Measurements from ENCODE around the gene MTG1.

Gene MTG1

GRCh38 chr10:133455196-133455595 is 61.2 kb downstream of the MTG1 start:
- TF ChIP-seq, protein P1, sequence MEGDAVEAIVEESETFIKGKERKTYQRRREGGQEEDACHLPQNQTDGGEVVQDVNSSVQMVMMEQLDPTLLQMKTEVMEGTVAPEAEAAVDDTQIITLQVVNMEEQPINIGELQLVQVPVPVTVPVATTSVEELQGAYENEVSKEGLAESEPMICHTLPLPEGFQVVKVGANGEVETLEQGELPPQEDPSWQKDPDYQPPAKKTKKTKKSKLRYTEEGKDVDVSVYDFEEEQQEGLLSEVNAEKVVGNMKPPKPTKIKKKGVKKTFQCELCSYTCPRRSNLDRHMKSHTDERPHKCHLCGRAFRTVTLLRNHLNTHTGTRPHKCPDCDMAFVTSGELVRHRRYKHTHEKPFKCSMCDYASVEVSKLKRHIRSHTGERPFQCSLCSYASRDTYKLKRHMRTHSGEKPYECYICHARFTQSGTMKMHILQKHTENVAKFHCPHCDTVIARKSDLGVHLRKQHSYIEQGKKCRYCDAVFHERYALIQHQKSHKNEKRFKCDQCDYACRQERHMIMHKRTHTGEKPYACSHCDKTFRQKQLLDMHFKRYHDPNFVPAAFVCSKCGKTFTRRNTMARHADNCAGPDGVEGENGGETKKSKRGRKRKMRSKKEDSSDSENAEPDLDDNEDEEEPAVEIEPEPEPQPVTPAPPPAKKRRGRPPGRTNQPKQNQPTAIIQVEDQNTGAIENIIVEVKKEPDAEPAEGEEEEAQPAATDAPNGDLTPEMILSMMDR (IDR thresholded peaks at IDR 0.05; ENCODE audit: low read depth, low read length) = no peak
- no peak for TF ChIP-seq MYC (IDR thresholded peaks at IDR 0.05; ENCODE audit: low read depth, low read length)
- no peak for TF ChIP-seq POLR2A (IDR thresholded peaks at IDR 0.05; ENCODE audit: extremely low read depth, insufficient read length)
- TF ChIP-seq, protein P2, sequence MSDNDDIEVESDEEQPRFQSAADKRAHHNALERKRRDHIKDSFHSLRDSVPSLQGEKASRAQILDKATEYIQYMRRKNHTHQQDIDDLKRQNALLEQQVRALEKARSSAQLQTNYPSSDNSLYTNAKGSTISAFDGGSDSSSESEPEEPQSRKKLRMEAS (IDR thresholded peaks at IDR 0.05; ENCODE audit: low read depth, low read length) = no peak
- peak overlapping the region; percentile 3 for H3K4me3 ChIP-seq (ENCODE audit: low read depth, low read length)
- DNase-seq (ENCODE audit: low read depth) = peak; percentile 55

GRCh38 chr10:133455611-133456031 is 61.7 kb downstream of the MTG1 start:
- H3K4me3 ChIP-seq (ENCODE audit: low read depth, low read length) = no peak overlapping the region
- DNase-seq (ENCODE audit: low read depth) = no peak
- TF ChIP-seq MYC (IDR thresholded peaks at IDR 0.05; ENCODE audit: low read depth, low read length) = no peak
- TF ChIP-seq, protein P1 (IDR thresholded peaks at IDR 0.05; ENCODE audit: low read depth, low read length) = no peak
- no peak for TF ChIP-seq POLR2A (IDR thresholded peaks at IDR 0.05; ENCODE audit: extremely low read depth, insufficient read length)
- TF ChIP-seq, protein P2 (IDR thresholded peaks at IDR 0.05; ENCODE audit: low read depth, low read length) = no peak

- no peak overlapping the region for H3K4me3 ChIP-seq (ENCODE audit: low read depth, low read length)
- TF ChIP-seq POLR2A (IDR thresholded peaks at IDR 0.05; ENCODE audit: extremely low read depth, insufficient read length) (no peak), MYC (IDR thresholded peaks at IDR 0.05; ENCODE audit: low read depth, low read length) (no peak)
- TF ChIP-seq, protein P1 (IDR thresholded peaks at IDR 0.05; ENCODE audit: low read depth, low read length) = no peak
- TF ChIP-seq, protein P2 (IDR thresholded peaks at IDR 0.05; ENCODE audit: low read depth, low read length) = no peak
Measured at GRCh38 chr10:133456041-133456951, 62.3 kb downstream of the MTG1 start.

GRCh38 chr10:133457100-133457841 is 63.3 kb downstream of the MTG1 start:
- TF ChIP-seq, protein P1 (IDR thresholded peaks at IDR 0.05; ENCODE audit: low read depth, low read length) = no peak
- no peak for TF ChIP-seq MYC (IDR thresholded peaks at IDR 0.05; ENCODE audit: low read depth, low read length)
- TF ChIP-seq, protein P2 (IDR thresholded peaks at IDR 0.05; ENCODE audit: low read depth, low read length) = no peak
- no peak for TF ChIP-seq POLR2A (IDR thresholded peaks at IDR 0.05; ENCODE audit: extremely low read depth, insufficient read length)

More at GRCh38 chr10:133456041-133456951, 62.3 kb downstream of the MTG1 start:
- no peak for DNase-seq (ENCODE audit: low read depth)

DNA sequence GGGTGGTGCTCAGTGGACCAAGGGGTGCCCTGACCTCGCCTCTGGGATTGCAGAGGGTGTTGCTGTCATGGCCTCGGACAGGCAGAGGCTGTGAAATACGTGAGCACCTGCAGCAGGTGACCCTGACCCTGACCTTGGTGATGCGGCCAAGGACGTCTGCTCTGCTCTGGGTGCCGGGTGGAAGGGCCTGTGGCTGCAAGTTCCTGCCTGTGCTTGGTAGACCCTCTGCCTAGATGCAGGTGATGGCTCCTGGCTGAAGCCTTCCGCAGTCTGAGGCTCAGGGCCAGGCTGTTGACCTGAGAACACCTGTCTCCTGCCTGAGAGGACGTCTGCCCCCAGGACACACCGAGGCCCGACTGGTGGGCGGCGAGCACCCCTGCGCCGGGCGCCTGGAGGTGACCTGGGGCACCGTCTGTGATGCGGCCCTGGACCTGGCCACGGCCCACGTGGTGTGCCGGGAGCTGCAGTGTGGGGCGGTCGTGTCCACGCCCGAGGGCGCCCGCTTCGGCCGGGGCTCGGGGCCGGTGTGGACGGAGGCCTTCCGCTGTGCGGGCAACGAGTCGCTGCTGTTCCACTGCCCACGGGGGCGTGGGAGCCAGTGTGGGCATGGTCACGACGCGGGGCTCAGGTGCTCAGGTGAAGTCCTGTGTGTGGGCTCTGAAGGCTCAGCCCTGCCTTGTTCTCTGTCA is 64.2 kb downstream of the MTG1 start:
- TF ChIP-seq, protein P2 (IDR thresholded peaks at IDR 0.05; ENCODE audit: low read depth, low read length) = no peak
- TF ChIP-seq MYC (IDR thresholded peaks at IDR 0.05; ENCODE audit: low read depth, low read length) = no peak
- TF ChIP-seq POLR2A (IDR thresholded peaks at IDR 0.05; ENCODE audit: extremely low read depth, insufficient read length) = no peak
- TF ChIP-seq, protein P1 (IDR thresholded peaks at IDR 0.05; ENCODE audit: low read depth, low read length) = no peak
- no peak overlapping the region for H3K4me3 ChIP-seq (ENCODE audit: low read depth, low read length)
- no peak for DNase-seq (ENCODE audit: low read depth)

More at GRCh38 chr10:133457100-133457841, 63.3 kb downstream of the MTG1 start:
- H3K4me3 ChIP-seq (ENCODE audit: low read depth, low read length) = no peak overlapping the region
- no peak for DNase-seq (ENCODE audit: low read depth)

All from NB4 (cell line).